ENCODE data around the gene SCAMP5. TPM values are rescaled to one million over a fixed set of nuclear protein-coding genes. Genes with fewer than 3 reads are reported as not detected.

SCAMP5 gene
- polyA plus RNA-seq, 2 of the 4 experiments (the other 2 are of a cell fraction), result 10.5 to 16.2 TPM

GRCh38 chr15:75049392-75049791, 54.0 kb downstream of the SCAMP5 start:
- no peak overlapping the region for H3K4me3 ChIP-seq
- WGBS (ENCODE audit: missing lambda C conversion rate), result 96% methylated on average over 11 of the region's 11 CpGs
- no peaks in the 10 kb centered on the region for H3K9me3 ChIP-seq
- H3K4me1 ChIP-seq, result peaks cover 17% of the 10 kb centered on the region
- TF ChIP-seq NFE2L2 (conservative IDR thresholded peaks at IDR 0.05; ENCODE audit: low read length) (no peak), ELK1 (IDR thresholded peaks at IDR 0.05; ENCODE audit: low read depth, low read length) (no peak), HES2 (IDR thresholded peaks at IDR 0.05) (no peak)
- POLR2A ChIA-PET, result interaction anchor here (1.7 kb wide), 1 partner anchor 126 kb away, joined by 3 read pairs; no protein-coding TSS in a partner anchor
- H3K4me2 ChIP-seq, result no peak overlapping the region
- FAIRE-seq (no peak), ATAC-seq (no peak), DNase-seq (ENCODE audit: low read depth in 1 of 2, low spot score in 1 of 2) (no peak)
- CTCF ChIA-PET, result interaction anchor here (0.8 to 1.4 kb wide), 3 partner anchors 12 to 152 kb away, joined by 3 to 6 read pairs (median 4); partner anchors contain the start of gene C15orf39
- H3K27ac ChIP-seq, result no peak overlapping the region

GRCh38 chr15:75050283-75050682, 54.9 kb downstream of the SCAMP5 start:
- no peaks in the 10 kb centered on the region for H3K9me3 ChIP-seq
- no peak for ATAC-seq
- WGBS (ENCODE audit: missing lambda C conversion rate), result 100% methylated on average over 2 of the region's 2 CpGs
- ChIA-PET POLR2A (no interaction called here), CTCF (interaction anchor here (1.4 to 4.0 kb wide), 2 partner anchors 8 to 13 kb away, joined by 6 to 13 read pairs; no protein-coding TSS in a partner anchor)
- DNase-seq (ENCODE audit: low read depth in 1 of 2, low spot score in 1 of 2), result no peak
- H3K4me3 ChIP-seq, result no peak overlapping the region
- peaks cover 17% of the 10 kb centered on the region for H3K4me1 ChIP-seq
- no peak overlapping the region for H3K27ac ChIP-seq
- no peak for FAIRE-seq
- H3K4me2 ChIP-seq, result no peak overlapping the region
- TF ChIP-seq RAD21 (conservative IDR thresholded peaks at IDR 0.05 in 1 of 2, IDR thresholded peaks at IDR 0.05 in 1 of 2), result no peak
- TF ChIP-seq REST (IDR thresholded peaks at IDR 0.05), result no peak
- no peak for TF ChIP-seq MAX (IDR thresholded peaks at IDR 0.05)
- TF ChIP-seq EHF (CRISPR knock-in tag; IDR thresholded peaks at IDR 0.05), result no peak
- TF ChIP-seq HES2 (IDR thresholded peaks at IDR 0.05), result no peak
- TF ChIP-seq HDAC2 (IDR thresholded peaks at IDR 0.05), result no peak
- no peak for TF ChIP-seq HEYL (CRISPR knock-in tag; IDR thresholded peaks at IDR 0.05)
- TF ChIP-seq ZC3H11A (IDR thresholded peaks at IDR 0.05), result no peak
- no peak for TF ChIP-seq RFX5 (IDR thresholded peaks at IDR 0.05)
- no peak for TF ChIP-seq HOXA7 (CRISPR knock-in tag; IDR thresholded peaks at IDR 0.05)
- TF ChIP-seq JUN (IDR thresholded peaks at IDR 0.05), result no peak
- no peak for TF ChIP-seq SREBF2 (IDR thresholded peaks at IDR 0.05)
- TF ChIP-seq NFE2L2 (conservative IDR thresholded peaks at IDR 0.05; ENCODE audit: low read length), result no peak
- TF ChIP-seq MAFK (IDR thresholded peaks at IDR 0.05; ENCODE audit: partially characterized antibody), result no peak
- TF ChIP-seq POLR2A (IDR thresholded peaks at IDR 0.05; ENCODE audit: low read length), result no peak
- no peak for TF ChIP-seq E2F6 (IDR thresholded peaks at IDR 0.05; ENCODE audit: borderline replicate concordance, low read depth)
- no peak for TF ChIP-seq CEBPB (IDR thresholded peaks at IDR 0.05)
- no peak for TF ChIP-seq NPAS2 (CRISPR knock-in tag; IDR thresholded peaks at IDR 0.05; ENCODE audit: borderline replicate concordance)

Measured in A549 (cell line).